NCI-H526 (cell line): Measurements from ENCODE around the gene ERMAP.

Source experiments
- DNase-seq, 2 experiments: peaks; one replicate each; lab custom pipeline; 2025; lab: John Stamatoyannopoulos, UW

The ERMAP gene, protein sequence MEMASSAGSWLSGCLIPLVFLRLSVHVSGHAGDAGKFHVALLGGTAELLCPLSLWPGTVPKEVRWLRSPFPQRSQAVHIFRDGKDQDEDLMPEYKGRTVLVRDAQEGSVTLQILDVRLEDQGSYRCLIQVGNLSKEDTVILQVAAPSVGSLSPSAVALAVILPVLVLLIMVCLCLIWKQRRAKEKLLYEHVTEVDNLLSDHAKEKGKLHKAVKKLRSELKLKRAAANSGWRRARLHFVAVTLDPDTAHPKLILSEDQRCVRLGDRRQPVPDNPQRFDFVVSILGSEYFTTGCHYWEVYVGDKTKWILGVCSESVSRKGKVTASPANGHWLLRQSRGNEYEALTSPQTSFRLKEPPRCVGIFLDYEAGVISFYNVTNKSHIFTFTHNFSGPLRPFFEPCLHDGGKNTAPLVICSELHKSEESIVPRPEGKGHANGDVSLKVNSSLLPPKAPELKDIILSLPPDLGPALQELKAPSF

DNA sequence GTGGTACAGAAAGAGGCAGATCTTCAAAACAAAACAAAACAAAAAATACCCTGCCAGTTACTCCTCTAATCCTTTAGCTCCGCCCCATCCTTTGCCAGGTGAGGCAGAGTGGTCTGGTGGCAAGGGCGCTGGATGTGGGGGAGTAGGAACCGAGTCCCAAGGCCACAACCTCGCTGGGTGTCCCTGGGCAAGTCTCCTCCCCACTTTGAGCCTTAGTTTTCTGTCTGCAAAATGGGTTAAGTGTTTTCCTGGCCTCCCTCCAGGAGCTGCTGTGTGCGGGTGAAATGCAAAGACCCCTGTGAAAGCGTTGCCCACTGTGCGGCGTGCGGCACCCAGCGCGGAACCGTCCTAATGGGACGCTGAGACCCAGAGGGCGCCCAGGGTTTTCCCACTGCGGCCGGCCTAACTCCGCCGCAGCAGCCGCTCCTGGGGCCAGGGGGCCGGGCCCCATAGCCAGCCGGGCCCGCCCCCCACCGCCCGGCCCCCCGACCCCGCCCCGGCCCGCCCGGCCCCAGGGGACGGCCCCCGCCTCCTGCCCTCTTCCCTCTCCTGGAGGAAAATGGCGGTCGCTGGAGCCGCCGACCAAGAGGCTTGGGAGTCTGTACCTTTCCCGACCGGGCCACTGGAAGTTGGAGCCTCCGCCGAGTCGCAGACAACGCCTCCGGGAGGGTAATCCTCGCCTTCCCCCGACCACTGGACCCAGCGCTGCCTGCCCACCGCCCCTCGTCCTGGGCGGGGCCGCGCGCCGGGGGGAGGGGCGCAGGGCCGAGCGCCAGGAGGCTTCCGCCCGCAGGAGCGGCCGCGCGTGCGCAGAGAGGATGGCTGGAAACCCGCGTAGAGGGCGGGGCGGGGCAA lies at the start of gene ERMAP, which contains the start of gene SVBP:
ERMAP (plus strand) TSS at position 538 of the 855 bp plus-strand sequence. CDS start 13,327 bp downstream, outside the sequence.
SVBP (minus strand) TSS at position 813 of the 855 bp plus-strand sequence. CDS start 853 bp downstream, outside the sequence.
- DNase-seq, result peak; percentile 93 to 98

DNA sequence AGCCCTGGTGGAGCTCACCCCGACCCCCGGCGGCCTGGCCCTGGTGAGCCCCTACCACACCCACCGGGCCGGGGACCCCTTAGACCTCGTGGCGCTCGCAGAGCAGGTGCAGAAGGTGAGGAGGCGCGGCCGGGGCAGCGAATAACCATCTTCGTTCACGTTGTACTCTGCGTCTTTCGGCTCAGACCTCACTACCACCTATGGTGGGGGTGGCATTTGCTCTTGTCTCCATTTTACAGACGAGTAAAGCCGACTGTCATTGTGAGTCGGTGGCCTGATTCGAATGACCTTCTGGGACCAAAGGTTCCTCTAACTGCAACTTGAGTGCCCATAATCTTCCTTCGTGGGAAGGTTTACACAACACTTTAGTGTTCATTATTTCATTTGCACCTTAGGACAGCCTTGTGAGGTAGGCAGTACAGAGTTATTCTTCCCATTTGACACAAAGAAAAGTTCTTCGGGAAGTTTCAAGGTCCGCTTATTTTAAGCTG lies 49.4 kb upstream of the ERMAP start:
- peak in 1 of 2 experiments; percentile 77 for DNase-seq

DNA sequence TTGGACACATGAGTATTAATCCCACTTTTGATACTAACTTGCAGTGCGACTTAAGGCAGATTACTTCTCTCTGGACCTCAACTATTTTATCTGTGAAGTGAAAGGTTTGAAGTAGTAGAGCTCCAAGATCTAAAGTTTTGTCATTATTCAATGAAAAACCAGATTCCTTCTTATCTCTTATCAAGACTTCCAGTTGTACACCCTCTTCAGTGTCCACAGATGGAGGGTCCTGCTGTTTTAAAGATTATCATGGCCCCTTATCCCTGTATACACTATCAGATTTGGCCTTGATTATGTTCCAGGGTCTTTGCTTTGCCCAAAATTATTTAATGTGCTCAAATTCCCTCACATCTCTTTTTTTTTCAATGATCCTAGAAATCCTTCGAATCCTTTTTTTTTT lies 48.8 kb upstream of the ERMAP start:
- DNase-seq, result no peak

DNA sequence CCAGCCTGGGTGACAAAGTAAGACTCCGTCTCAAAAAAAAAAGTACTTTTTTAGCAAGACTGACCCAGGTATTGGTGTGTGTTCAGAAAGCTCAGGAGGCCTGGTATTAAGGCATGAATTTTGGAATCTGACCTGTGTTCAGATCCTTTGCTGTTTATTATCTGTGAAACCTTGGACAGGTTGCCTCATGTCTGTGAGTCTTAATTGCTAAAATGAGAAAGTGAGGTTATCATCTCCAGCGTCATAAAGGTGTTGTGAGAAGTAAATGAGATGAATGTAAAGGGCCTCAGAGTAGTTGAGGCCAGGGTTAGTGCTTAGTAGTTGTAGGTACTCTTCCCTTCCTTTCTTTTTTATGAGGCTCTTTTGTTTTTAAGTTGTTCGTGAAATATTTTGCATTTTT lies 47.1 kb upstream of the ERMAP start:
- no peak for DNase-seq

DNA sequence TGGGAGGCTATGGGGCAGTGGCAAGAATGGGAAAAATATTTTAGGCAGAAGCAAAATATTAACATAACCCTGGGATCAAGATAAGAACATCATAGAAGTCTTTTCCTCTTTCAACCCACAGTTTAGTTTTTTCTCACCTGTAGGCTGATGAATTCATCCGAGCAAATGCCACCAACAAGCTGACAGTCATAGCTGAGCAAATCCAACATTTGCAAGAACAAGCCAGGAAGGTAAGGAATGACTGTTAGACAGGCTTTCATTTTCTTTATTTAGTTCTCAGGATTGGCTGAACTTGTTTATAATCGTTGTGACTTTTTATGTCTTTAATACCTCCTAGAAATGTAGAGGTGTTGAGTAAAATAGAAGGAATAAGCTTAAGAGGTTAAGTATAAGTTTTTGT lies 43.5 kb upstream of the ERMAP start:
- DNase-seq, result no peak

DNA sequence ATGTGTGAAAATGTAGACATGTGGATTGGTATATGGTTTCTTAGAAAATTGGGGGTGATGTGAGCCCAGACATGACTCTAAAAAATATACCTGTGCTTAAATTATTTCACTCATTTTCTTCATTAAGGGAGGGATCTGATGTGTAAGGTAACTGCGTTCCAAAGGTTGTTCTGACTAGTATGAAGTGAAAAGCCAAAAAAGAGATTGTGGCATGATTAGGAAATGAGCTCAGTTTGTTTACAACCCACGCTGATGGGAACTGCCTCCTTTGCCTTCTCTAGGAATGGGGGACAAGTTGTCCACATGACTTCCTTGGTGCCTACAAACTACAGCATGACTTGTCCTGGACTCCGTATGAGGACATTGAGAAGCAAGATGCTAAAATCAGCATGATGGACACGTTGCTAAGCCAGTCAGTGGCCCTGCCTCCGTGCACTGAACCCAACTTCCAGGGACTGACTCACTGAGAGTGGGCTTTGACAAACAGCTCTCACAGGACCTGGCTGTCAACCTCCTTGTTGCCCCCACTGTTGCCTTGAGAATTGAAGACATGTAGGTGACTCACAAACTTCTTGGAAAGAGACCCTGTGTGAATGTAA lies 41.9 kb upstream of the ERMAP start:
- DNase-seq, result no peak

DNA sequence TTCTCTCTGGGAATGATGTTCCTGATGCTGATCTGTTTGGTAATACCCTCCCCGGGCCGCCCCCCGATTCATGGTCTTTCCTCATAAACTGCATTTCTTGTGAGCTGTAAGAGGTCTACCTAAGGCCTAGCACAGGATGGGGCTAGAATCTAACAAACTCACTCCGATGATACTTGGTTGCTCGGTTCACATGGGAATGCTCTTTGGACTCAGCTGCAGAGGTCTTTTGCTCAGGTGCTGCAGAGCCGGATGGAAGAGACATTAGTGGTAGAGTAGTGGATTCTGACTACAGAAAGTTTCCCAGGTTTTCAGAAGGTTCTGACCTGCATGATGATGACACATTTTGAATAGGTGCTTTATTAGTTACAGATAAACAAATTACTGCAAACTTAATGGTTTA lies 40.4 kb upstream of the ERMAP start:
- no peak for DNase-seq

DNA sequence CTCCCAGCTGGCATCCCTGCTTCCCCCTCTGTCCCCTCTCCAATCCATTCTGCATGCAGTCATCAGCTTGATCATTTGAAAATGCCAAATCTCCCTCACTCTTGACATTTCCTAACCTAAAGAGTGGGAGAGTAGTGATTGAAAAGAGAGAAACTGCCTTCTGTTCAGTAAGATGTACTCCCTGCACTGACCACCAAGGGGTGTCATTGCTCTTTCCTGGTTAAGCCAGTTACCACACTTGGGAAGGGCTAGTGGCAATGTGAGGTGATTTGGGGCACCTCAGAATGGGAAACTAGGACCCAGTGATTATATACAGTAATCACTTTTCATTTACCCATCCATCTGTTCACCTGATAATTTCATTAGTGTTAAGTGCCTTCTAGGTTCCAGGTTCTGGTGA lies 39.1 kb upstream of the ERMAP start:
- peak; percentile 22 to 60 for DNase-seq

DNA sequence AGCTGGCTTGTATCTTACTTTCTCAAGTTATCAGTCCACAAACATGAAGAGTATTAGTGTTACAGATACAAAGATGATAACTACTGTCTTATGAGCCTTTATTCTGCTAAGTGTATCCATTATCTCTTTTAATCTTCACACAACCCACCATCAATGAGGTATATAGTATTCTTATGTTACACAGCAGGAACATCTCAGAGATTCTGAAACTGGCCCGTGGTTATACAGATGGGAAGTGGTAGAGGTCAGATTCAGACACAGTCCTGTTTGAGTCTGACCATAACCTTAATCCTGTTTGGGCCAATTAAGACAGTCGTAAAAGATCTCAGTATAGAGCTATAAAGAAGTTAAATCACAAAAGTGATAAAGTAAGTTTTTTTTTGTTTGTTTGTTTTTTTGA lies 37.2 kb upstream of the ERMAP start:
- no peak for DNase-seq

DNA sequence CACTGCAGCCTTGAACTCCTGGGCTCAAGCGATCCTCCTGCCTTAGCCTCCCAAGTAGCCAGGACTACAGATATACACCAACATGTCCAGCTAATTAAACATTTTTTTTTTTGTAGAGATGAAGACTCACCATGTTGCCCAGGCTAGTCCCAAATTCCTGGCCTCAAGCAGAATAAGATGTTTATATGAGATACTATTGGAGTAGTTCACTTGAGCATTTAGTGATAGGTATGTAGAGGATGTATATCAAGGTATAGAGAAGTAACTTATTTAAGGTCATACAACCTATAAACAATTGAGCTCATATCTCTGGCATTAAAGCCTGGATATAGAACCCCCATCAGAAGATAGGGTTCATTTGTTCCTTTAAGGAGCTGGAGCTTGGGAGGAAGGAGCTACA lies 36.7 kb upstream of the ERMAP start:
- no peak for DNase-seq

DNA sequence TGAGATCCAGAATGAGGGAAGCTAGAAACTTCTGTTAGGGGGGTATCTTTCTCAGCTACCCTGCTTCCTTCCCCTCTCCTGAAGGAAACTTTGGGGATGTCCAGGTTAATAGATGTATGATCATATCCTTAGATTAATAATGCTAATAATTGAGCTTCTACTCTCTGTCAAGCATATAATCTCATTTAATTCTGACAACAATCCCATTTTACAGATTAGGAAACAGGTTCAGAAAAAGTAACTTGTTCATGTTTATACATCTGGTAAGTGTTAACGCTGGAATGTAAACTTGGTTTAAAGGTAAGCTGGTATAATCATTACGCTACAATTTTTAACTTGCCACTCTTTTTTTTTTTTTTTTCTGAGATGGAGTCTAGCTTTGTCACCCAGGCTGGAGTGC lies 33.8 kb upstream of the ERMAP start:
- no peak for DNase-seq

DNA sequence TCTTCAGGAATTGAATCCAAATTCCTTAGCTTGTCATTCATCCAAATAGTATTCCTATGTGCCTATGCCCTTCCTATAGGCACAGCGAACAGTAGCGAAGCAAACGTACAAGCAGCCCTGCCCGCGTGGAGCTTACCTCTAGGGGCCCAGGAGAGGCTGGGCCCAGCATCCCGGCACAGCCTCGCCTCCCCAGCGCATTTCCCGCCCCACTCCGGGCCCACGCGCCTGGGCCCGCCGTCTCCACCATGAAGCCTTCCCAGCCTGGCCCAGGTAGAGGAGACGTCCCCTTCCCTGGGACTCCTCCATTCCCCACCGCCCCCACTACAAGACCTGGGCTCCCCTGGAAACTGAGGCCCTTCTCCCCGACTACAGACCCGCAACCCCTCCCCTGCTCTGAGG lies 32.4 kb upstream of the ERMAP start:
- no peak for DNase-seq

DNA sequence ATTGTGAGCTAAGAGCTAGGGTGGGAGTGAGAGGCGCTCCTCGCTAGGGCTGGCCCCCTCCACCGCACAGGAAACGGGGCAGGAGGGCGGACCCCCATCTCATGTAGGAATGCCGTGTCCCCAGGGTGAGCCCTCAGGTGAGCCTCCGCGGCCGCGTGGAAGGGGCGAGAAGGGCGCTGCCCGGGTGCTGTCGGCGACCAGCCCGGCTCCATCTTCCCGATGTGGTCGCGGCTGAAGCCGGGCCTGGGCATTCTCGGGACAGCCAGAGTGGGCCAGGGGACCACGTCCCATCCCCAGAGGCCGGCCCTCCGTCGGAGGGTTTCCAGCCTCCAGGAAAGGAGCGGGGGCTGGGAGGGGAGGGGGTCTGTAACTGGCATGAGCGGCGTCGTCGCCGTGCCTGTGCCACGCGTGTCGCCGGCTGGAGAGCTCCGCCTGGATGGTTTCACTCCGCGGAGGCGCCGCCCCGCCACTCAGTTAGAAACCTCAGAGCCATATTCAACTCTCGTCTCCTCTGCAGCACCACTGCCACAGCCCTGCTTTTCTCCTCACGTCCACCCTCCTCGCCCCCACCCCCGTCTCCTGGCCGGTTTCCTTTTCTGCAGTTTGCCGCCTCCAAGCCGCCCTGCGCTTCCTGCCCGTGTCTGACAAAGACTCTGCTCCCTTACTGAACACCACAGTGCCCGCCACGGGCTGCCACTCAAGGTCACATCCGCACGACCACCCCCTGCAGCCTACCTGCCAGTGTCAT lies 31.8 kb upstream of the ERMAP start, which contains the start of gene TMEM269:
TMEM269 (plus strand) TSS at position 46 of the 748 bp plus-strand sequence. CDS start 4,903 bp downstream, outside the sequence.
- DNase-seq, result no peak

DNA sequence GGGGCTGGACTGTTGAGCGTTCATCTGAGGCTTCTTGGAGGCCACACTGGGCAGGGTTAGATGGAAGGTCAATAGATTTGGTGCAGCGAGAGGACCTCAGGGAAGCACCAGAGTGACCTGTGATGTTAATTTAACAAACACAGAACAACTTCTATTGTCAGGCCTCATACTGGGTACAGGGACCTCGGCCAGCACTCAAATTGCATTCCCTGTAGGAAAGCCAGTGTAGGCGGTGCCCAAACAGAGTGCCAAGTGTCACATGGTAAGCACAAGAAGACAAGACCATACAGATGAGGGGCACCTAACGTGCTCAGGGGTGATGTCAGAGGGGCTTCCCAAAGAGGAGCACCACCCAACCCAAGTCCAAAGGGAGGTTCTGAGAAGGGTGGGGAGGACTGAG lies 30.8 kb upstream of the ERMAP start:
- DNase-seq, result no peak

DNA sequence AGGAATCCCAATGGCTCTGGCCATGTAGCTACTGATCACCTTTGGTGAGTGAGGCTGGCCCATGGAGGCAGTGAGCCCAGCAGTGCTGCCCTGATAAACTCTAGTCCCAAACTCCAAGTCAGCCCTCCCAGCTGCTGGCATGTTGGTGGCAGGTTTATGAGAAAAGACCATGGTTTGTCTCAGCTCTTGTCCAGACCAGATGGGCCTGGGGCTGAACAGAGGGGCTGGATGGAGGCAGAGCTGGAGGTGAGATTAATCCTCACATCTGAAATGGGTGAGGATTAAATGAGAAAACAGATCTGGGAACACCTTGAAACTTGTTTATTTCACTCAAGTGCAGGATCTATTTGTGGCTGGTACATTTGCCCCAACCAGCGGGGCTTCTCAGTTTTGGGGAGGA lies 28.9 kb upstream of the ERMAP start:
- DNase-seq, result no peak

DNA sequence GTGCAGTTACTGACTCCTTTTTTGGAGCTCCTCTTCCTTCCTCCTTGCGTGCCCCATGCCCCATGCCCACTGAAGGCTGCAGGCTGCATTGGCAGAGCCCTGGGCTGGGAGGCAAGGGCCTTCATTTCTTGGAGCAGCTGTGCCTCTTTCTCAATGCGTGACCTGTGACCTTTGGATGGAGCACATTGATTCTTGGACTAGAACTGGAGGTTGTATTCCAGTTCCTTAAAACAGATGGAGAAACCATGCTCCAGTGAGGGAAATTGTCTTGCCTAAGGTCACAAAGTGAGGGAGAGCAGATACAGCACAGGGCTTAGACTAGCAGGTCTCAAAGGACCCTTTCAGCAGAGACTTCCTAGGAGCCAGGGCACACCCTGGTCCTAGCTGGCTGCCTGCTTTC lies 23.1 kb upstream of the ERMAP start:
- DNase-seq, result no peak

DNA sequence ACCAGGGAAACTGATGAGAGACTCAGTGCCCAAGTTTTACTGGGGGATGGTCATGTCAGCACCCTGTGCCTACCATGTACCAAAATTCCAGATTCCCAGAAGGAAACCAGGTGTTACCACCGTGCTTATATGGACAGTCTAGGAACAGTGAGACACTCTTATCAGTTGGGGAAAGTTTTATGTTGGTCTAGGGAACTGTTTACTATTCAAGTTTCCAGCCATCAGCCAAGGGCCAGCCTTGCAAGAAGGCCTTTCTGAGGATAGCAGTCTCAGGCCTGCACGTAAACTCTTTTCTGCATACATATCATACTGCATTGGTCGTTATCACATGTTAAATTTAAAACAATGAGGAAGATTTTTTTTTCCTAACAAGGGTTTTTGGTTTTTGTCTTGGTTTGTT lies 19.5 kb upstream of the ERMAP start:
- no peak for DNase-seq

DNA sequence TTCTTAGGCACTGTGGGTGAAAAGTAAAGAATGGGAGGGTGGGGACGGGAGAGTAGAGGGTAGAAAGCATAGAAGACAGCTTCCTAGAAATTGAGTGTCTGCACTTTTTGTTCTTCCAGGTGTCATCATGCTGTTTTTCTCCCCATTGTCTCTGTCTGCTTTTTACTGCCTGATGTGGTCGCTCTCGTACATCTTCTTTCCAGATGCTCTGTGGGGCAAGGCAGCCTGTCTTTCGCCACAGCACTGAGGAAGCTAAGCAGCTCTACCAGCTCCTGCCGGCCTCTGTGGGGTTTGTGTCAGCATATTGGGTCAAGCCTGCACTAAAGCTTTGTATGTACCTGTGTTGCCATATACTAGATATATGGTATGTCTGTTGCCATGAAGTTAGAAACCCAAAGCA lies 18.9 kb upstream of the ERMAP start:
- DNase-seq, result no peak

DNA sequence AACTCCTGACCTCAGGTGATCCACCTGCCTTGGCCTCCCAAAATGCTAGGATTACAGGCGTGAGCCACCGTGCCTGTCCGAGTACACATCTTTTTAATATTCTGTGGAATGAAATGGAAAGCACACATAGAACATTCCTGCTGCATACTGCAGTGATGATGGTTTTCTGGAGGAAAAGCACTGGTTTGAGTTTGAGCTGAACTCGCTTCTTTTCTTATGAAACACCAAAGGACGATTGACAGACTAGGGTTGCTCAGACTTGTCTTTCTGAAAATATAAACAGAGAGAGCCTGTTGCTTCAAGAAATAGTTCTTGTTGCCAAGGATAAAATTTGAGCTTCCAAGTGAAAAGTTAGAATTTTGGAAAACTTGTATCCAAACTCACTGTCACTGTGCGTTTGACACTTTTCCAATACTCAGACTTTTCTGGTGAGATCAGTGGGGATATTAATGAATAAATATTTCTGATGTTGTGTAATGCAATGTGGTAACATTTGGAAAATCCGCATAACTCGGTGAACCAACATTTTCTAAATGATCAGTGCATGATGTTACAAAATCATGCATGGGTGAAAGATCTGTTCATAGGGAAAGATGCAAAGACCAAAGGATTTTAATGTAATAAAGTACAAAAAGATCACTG lies 15.0 kb upstream of the ERMAP start:
- DNase-seq, result no peak

DNA sequence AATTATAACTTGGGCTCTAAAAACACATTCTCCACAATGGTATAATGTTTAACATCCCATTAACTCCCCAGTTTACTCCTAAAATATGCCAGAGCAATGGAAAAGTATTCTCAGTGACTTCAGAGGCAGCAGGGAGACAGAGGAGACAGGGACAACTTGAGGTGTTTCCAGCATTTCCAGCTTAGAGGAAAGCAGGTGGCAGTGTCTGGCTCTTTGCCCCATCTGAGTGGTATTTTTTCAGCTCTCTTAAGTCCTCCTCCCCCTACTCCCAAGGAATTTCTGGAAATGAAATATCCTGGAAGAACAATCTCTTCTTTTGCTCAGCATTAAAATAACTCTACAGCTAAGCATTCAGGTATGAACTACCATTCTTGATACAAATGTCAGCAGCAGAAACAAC lies 10.8 kb upstream of the ERMAP start:
- DNase-seq, result no peak

DNA sequence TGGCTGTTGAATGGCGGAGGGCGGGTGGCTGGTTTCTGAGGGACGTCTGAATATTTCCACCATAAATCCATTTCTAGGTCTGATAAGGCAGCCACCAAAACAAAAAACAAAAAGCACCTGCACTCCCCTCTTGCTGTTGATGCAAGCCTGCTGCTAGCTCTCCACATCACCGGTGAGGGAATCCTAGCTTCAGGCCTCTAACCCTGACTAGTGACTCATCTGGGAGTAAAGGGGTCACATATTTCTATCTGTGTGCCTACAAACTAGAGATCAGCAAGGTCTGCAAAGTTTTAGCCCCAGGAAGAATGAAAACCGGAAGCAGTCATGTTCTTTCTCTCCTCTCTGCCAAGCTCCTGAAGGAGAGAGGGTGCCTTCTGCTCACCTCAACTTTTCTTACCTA lies 10.3 kb upstream of the ERMAP start:
- no peak for DNase-seq
